GM19455 (cell line): ENCODE results near the gene CIPC.

Source experiments
- ATAC-seq: cut with Tn5 transposase; IDR thresholded peaks from one replicate; pipeline ENCODE4 v1.9.1; 2021; ENCODE audit not compliant: unreplicated experiment

Gene CIPC

GRCh38 chr14:77102154-77102553 lies 4.1 kb downstream of the CIPC start:
- no peak for ATAC-seq

DNA sequence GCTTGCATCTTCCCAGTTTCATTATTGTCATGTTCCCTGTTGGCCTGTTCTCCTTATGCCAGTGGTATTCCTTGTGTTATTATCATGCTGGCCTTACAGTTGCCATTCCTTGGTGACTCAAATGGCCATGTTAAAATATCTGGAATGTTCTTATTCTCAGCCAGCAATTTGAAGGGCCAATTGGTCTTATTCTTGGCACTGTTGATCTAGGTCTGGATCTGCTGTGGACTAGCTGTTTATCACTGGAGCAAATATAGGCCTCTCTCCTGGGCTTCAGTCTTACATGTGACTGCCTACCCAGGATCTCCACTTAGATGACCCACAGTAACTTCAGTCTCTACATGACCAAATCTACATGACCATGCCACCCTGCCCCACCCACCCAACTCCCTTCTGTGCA lies 5.4 kb downstream of the CIPC start:
- ATAC-seq: no peak

- no peak for ATAC-seq
Measured at GRCh38 chr14:77103951-77104350, 5.9 kb downstream of the CIPC start.

- no peak for ATAC-seq
Measured at GRCh38 chr14:77104393-77104792, 6.3 kb downstream of the CIPC start.

GRCh38 chr14:77105145-77105939 lies 7.3 kb downstream of the CIPC start:
- no peak for ATAC-seq

DNA sequence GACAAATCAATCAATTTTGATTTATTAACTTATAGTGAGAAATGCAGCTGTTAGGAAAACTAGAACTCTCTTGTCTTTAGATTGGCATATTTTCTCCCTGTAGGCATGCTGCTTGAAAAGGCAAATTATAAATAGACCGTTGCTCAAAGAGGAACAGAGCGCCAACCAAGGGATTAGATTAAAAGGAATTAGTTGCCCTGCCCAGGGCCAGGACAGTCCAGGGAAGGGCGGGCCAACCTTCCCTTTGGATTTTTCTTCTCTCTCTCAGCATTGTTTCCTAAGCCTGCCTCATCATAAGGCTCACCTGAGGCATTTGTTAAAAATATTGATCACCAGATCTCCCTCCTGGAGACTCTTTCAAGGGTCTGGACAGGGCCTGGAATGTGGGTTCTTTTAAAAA lies 8.6 kb downstream of the CIPC start:
- no peak for ATAC-seq

GRCh38 chr14:77107228-77107627 lies 9.2 kb downstream of the CIPC start:
- no peak for ATAC-seq

GRCh38 chr14:77108753-77109152 lies 10.7 kb downstream of the CIPC start:
- ATAC-seq: no peak

DNA sequence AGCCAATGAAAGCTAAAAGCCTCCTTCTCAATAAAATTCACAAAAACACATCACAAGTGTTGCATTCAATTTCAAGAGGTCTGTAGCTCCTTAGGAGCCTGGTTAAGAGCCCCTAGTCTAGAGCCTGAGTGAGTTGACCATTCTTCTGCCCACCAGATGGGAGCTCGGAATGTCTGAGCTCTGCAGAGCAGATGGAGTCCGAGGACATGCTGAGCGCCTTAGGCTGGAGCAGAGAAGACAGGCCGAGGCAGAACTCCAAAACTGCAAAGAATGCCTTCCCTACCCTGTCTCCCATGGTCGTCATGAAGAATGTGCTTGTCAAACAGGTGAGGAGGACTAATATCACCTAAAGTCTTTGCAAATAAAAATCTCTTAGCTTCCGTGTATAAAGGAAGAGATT lies 11.6 kb downstream of the CIPC start:
- no peak for ATAC-seq

GRCh38 chr14:77110286-77110685 lies 12.2 kb downstream of the CIPC start:
- ATAC-seq: no peak

DNA sequence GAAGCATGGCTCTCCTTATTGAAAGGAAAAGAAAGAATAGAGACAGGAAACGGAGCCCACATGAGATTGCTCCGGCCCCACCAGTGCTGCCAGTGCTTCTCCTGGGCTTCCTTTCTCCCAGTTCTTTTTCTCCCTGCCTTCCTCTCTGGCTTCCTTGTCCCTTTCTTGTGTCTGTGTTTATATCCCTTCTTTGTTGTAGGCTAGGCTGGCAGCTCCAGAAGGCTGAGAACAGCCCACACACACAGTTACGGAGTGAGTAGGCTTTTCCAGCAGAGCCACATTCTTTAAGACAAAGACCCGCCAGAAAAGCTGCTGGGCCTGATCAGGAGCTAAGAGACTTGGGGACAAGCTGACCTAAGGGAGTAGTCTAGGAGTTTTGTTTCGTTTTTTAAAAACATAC lies 13.0 kb downstream of the CIPC start:
- ATAC-seq: no peak

GRCh38 chr14:77113644-77114043 lies 15.6 kb downstream of the CIPC start:
- no peak for ATAC-seq

DNA sequence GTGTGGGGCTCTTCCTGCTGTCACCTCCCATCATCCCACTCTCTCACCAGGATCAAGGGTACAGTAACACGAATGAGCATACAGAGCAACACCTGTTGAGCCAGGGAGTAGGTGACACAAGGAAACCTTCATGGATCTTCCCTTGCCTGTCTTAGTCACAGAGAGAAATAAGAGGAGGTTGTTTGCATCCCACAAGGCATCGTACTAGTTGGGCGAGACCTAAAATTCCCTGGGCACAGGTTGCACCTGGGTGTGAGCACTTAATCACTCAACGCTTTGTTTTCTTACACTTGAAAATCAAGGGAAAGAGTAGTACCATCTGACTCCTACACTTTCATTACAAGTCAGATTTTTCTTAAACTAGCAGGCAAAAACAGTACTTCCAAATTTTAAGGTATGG lies 16.6 kb downstream of the CIPC start:
- ATAC-seq: no peak

DNA sequence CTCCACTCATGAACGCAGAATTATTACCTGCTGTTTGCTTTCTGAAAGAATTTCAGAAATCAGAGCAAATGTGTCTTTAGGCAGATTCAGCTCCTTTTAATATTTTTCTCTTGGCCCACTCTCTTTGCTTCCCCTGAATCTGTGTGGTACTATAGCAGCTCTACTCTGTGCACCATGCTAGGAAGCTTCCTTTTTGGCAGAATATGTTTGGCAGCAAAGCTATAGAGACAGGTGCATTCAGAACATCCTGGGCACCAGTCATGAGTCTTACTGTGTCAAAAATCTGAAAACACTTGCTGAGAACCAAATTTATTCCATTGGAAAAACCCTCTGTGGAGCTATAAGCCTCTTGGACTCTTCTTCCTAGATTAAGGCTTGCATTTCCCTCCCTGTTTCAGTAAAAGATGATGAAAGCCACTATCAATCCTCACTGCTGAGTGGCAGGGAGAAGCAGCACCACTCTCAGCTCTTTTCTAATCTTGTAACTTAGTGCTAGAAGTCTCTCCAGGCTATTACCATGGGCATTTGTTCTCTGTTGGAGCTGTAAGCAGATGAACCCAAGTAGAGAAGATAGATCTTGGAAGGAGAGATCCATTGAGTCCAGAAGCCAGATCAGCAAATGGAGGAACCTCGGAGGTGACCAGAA lies 18.2 kb downstream of the CIPC start:
- no peak for ATAC-seq

DNA sequence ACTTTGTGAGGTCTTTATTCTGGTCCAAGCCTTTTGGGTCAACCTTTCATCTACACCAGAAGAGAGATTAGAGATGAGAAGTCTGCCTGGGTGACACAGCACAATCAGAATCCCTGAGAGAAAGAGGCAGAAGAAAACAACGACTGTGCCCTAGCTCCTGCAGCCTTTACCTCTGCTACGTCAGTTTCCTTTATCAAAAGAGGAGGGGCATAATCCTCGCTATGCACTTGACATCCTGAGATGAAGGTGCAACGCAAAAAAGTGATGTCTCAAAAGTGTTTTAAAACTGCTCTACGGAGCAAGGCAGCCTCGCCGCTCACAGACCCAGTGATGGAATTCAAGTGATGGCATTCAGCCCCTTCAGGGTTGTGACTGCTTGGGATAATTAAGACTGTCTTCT lies 21.8 kb downstream of the CIPC start:
- ATAC-seq: no peak

DNA sequence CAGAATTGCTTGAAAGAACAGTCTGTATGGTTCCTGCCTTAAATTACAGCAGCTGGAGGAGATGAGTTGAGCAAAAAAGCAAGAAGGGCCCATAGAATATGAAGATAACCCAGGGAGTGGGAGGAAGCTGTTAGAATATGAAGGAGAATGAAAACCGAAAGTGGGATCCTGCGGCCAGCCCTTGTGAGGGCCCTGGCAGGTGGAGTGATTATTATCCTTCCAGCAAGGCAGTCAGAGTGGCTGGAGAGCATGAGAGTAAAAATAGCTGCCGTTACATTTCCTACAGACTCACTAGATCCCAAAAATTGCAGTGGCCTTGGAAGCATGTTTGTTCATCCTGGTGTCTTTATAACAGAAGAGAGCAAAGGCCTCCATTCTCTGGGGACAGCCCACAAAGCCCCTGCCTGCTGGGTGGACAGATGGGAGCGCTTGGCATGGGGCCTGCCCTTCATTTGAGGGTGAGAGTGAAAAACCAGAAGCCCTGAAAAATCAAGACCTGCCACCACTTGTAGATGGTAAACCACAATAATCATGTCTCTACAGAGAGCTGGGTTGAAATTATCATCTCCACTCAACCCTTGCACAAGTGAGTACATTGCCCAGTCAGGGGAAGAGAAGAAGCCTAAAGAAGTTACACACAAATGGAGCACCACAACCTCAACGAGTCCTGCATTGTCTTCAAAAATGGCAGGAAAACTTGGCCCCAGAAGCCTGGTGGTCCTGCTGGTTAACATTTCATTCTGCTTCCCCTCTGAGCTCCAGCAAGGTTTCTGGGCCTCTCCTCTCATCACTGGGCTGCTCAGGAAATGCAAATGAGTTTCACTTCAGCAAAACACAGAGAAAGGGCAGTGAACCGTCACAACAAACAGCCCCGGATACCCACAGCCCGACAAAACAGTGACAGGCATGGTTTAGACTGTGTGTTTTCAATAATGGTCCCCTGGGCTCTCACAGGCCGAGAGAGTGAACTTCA lies 23.0 kb downstream of the CIPC start:
- ATAC-seq: peak; percentile 89

DNA sequence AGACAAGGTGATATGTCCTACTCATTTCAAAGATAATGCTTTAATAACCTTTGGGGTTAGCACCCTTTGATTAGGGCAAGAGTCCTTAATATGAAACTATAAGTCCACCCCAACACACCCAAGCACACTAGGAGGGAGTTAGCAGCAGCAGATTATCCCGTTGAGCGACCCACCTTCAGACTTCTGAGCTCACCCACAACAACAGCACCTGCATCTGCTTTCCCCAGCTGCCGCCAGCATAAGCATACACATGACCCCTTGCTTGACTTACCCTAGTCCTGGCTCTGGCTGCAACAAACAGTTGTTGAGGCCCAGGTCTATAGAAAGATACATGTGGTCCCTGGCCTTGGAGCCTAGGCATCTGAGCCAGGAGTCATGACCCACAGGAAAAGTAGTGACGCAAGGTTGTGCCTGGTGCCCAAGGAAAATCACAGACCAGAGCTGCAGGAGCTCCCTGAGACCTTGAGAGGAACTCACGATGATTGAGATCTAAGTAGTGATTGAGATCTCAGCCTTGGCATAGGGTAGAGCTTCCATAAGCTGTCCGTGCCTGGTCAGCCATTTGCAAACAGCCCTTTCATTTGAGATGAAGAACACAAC lies 24.6 kb downstream of the CIPC start:
- no peak for ATAC-seq

- ATAC-seq: no peak
Measured at GRCh38 chr14:77123381-77124325, 25.6 kb downstream of the CIPC start.

DNA sequence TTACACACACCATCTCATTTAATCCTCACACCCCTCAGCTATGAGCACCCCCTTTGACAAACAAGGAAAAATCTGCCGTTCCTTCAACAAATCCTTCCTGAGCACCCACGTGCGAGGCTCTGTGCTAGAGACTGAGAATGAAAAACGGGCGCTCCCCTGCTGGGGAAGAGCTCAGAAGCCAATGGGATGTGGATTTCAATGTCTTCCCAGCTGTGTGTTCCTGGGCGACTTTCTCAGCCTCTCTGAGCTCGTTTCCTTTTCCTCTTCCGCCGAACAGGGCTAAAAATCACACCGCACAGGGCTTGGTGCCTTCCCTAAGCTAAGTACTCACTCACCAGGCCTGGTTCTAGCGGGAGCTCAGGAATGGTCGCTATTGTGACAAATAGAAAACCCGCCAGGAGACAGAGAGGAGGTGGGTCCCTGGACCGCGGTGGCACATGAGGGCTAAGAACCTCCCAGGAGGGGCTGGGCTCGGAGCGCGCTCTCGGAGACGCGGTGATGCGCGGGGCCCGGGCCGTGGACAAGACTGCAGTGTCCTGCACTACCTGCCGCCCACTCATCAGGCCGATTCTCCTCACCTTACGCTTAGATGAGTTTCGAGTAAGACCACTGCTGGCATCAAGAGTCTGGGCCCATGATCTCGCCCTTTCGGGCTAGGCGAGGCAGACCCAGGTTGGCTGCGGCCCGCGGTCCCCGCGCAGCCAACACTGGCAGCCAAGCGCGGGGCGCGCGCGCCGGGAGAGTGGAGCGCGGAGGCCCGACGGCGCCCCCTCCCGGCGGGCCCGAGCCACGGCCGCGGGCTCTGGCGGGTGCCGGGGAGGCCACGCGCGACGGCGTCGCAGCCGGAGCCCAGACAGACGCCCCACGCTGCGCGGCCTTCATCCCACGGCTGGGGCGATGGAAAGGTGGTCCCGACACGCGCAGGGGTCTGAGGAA lies 26.6 kb downstream of the CIPC start:
- ATAC-seq: no peak
